PC-3 (cell line): Measurements from ENCODE around the gene CYP19A1. TPM values are rescaled to one million over a fixed set of nuclear protein-coding genes. Genes with fewer than 3 reads are reported as not detected.

Experiments used
- ATAC-seq: fragments of 200-7000 bp; cut with Tn5 transposase; 2 replicates; pipeline ENCODE4 v1.9.1; 2020; ENCODE audit warnings: mild to moderate bottlenecking, moderate library complexity
- BruUV-seq: library from RNA; stranded (reverse); fragments of 400-500 nt; replicated peaks from 2 replicates; lab custom pipeline; 2021; lab: Mats Ljungman, UMichigan
- CTCF ChIA-PET: fragments of 300-600 bp; sonication (Branson Sonifier 250); formaldehyde crosslinking; loops from one replicate; lab custom pipeline; 2022; ENCODE audit warnings: antibody characterized with exemption; lab: Charles Lee
- POLR2A ChIA-PET: fragments of 300-600 bp; sonication (Branson Sonifier 250); formaldehyde crosslinking; loops from one replicate; lab custom pipeline; 2022; ENCODE audit warnings: antibody characterized with exemption; ENCODE audit not compliant: unreplicated experiment; lab: Charles Lee
- DNase-seq: peaks from one replicate; pipeline ENCODE4 v3.0.0-alpha.2; 2015
- H2AFZ ChIP-seq: fragments of 300-600 bp; sonication (generic); 2 replicates; pipeline ENCODE4 v1.6.0; 2016; ENCODE audit warnings: antibody characterized with exemption, low read length
- H3F3A ChIP-seq: fragments of 300-600 bp; sonication (generic); one replicate; pipeline ENCODE4 v1.6.0; 2017; ENCODE audit warnings: antibody characterized with exemption, low read length, control low read depth, mild to moderate bottlenecking; ENCODE audit not compliant: unreplicated experiment
- H3K27ac ChIP-seq: fragments of 300-600 bp; sonication (generic); 2 replicates; pipeline ENCODE4 v1.5.1; 2016; ENCODE audit warnings: mild to moderate bottlenecking, low read length
- H3K27me3 ChIP-seq: fragments of 300-600 bp; sonication (generic); 2 replicates; pipeline ENCODE4 v1.6.1; 2016; ENCODE audit warnings: low read length, mixed read lengths
- H3K36me3 ChIP-seq: fragments of 300-600 bp; sonication (generic); 2 replicates; pipeline ENCODE4 v1.6.1; 2016; ENCODE audit warnings: low read depth, mixed run types, low read length, mixed read lengths
- H3K4me1 ChIP-seq: fragments of 300-600 bp; sonication (generic); 2 replicates; pipeline ENCODE4 v1.5.1; 2016; ENCODE audit warnings: low read length; ENCODE audit not compliant: insufficient read depth
- H3K4me2 ChIP-seq: fragments of 300-600 bp; sonication (generic); 2 replicates; pipeline ENCODE4 v1.6.0; 2016; ENCODE audit warnings: low read length
- H3K4me3 ChIP-seq: fragments of 300-600 bp; sonication (generic); 2 replicates; pipeline ENCODE4 v1.5.1; 2016; ENCODE audit warnings: mild to moderate bottlenecking, low read length, mixed read lengths
- H3K79me2 ChIP-seq: fragments of 300-600 bp; sonication (generic); 2 replicates; pipeline ENCODE4 v1.6.1; 2017; ENCODE audit warnings: low read length, mixed read lengths
- H3K9ac ChIP-seq: fragments of 300-600 bp; sonication (generic); 2 replicates; pipeline ENCODE4 v1.6.0; 2016; ENCODE audit warnings: mild to moderate bottlenecking, low read length
- H3K9me2 ChIP-seq: fragments of 300-600 bp; sonication (generic); replicated peaks from 2 replicates; pipeline ENCODE4 v1.6.1; 2016; ENCODE audit warnings: mixed run types, low read length, mixed read lengths
- H3K9me3 ChIP-seq: fragments of 300-600 bp; sonication (generic); 2 replicates; pipeline ENCODE4 v1.6.1; 2016; ENCODE audit warnings: low read length, mixed read lengths
- H4K20me1 ChIP-seq: fragments of 300-600 bp; sonication (generic); 2 replicates; pipeline ENCODE4 v1.6.1; 2016; ENCODE audit warnings: low read length, mixed read lengths
- CTCF ChIP-seq: fragments of 300-600 bp; sonication (generic); conservative IDR thresholded peaks from 2 replicates; pipeline ENCODE4 v1.5.1; 2017; ENCODE audit warnings: antibody characterized with exemption, low read depth, mild to moderate bottlenecking, low read length
- EZH2 ChIP-seq: fragments of 300-600 bp; sonication (generic); IDR thresholded peaks from one replicate; pipeline ENCODE4 v1.6.1; 2017; ENCODE audit warnings: antibody characterized with exemption, mild to moderate bottlenecking, low read length; ENCODE audit not compliant: unreplicated experiment
- EZH2phosphoT487 ChIP-seq: fragments of 300-600 bp; sonication (generic); IDR thresholded peaks from 2 replicates; pipeline ENCODE4 v1.6.1; 2018; ENCODE audit warnings: mild to moderate bottlenecking, antibody characterized with exemption, low read length, borderline replicate concordance
- intact Hi-C: fragments of 100-400 bp; cut with micrococcal nuclease; formaldehyde crosslinking; loops from 2 replicates; pipeline ENCODE4 v1.9.0; 2023
- total RNA-seq: library from RNA; depleted of rRNA; stranded (reverse); fragments of >200 nt; gene quantifications from 2 replicates; pipeline ENCODE4 v1.2.3, GENCODE V29; 2014

The CYP19A1 gene
- total RNA-seq, 1 experiment from 2014 or later: not detected

GRCh38 chr15:51218299-51218938 is 120.0 kb downstream of the CYP19A1 start:
- H3K4me2 ChIP-seq: no peak overlapping the region
- H3K4me1 ChIP-seq: 0 out of 2 replicates have a peak, but pooled peaks cover 2% of the 10 kb centered on the region
- ChIA-PET CTCF (no interaction called here), POLR2A (no interaction called here)
- H3K36me3 ChIP-seq: no peaks in the 10 kb centered on the region
- no peak for TF ChIP-seq EZH2phosphoT487
- TF ChIP-seq CTCF: no peak
- no peak for TF ChIP-seq EZH2
- no peak for DNase-seq
- no peak overlapping the region for H2AFZ ChIP-seq
- no peak overlapping the region for H3K4me3 ChIP-seq
- no peaks in the 10 kb centered on the region for H3K79me2 ChIP-seq
- no peak overlapping the region for H3K27ac ChIP-seq
- H3K9me3 ChIP-seq: no peaks in the 10 kb centered on the region
- H3K27me3 ChIP-seq: peaks cover 20% of the 10 kb centered on the region
- H3K9ac ChIP-seq: no peak overlapping the region
- no peaks in the 10 kb centered on the region for H3F3A ChIP-seq
- no peak for ATAC-seq
- H3K9me2 ChIP-seq: no peaks in the 10 kb centered on the region
- intact Hi-C loops: no loop called here
- BruUV-seq: no TSS peak
- no peaks in the 10 kb centered on the region for H4K20me1 ChIP-seq

DNA sequence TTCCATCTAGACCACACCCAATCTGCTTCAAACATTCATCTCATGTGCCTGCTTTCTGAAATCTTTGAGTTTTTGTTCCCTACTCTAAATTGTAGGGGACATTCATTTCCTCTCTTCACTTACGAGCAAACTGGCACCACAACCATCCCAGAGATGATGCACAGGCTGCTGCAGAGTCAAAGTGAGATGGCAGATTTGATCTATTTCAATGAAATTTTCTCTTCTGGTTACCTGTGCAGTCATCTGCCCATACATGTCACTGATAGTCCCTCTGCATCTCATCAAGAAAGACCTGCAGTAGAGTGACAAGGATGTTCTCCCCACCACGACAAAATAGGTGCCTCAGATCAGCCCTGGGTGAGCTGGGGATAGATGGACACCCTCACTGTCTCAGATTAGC is 125.5 kb downstream of the CYP19A1 start:
- ATAC-seq (no peak), DNase-seq (no peak)
- no peaks in the 10 kb centered on the region for H3K36me3 ChIP-seq
- H3K4me3 ChIP-seq: no peak overlapping the region
- H3F3A ChIP-seq: no peaks in the 10 kb centered on the region
- intact Hi-C loops: no loop called here
- H3K27me3 ChIP-seq: peaks cover 26% of the 10 kb centered on the region
- H3K79me2 ChIP-seq: no peaks in the 10 kb centered on the region
- no peaks in the 10 kb centered on the region for H4K20me1 ChIP-seq
- no peak overlapping the region for H3K4me2 ChIP-seq
- no peak overlapping the region for H3K9ac ChIP-seq
- H2AFZ ChIP-seq: no peak overlapping the region
- H3K9me2 ChIP-seq: no peaks in the 10 kb centered on the region
- ChIA-PET CTCF (no interaction called here), POLR2A (no interaction called here)
- no peak overlapping the region for H3K27ac ChIP-seq
- BruUV-seq: no TSS peak
- TF ChIP-seq CTCF: no peak
- TF ChIP-seq EZH2phosphoT487: no peak
- TF ChIP-seq EZH2: no peak
- no peaks in the 10 kb centered on the region for H3K4me1 ChIP-seq
- no peaks in the 10 kb centered on the region for H3K9me3 ChIP-seq

DNA sequence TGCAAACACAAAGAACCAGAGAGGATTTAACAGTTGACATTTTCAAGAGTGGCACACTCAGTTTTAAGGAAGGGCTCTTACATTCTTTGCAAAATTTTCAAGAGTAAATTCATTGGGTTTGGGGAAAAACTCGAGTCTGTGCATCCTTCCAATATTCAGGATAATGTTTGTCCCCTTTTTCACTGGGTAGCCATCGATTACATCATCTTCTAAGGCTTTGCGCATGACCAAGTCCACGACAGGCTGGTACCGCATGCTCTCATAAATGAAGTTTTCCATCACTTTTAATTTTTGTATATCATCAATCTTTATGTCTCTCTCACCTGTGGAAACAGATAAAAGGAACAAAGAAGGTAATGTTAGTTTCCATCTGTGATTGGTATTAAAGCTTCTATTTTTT is 126.2 kb downstream of the CYP19A1 start:
- no peak overlapping the region for H3K4me3 ChIP-seq
- ChIA-PET CTCF (no interaction called here), POLR2A (no interaction called here)
- TF ChIP-seq CTCF: no peak
- TF ChIP-seq EZH2phosphoT487: no peak
- TF ChIP-seq EZH2: no peak
- no peak overlapping the region for H3K4me2 ChIP-seq
- H3K4me1 ChIP-seq: no peaks in the 10 kb centered on the region
- no peak overlapping the region for H3K9ac ChIP-seq
- peaks cover 26% of the 10 kb centered on the region for H3K27me3 ChIP-seq
- intact Hi-C loops: no loop called here
- H3K36me3 ChIP-seq: no peaks in the 10 kb centered on the region
- H3K9me3 ChIP-seq: no peaks in the 10 kb centered on the region
- no peak for DNase-seq
- no peaks in the 10 kb centered on the region for H4K20me1 ChIP-seq
- no peak overlapping the region for H3K27ac ChIP-seq
- H3F3A ChIP-seq: no peaks in the 10 kb centered on the region
- no peak overlapping the region for H2AFZ ChIP-seq
- no peak for ATAC-seq
- H3K79me2 ChIP-seq: no peaks in the 10 kb centered on the region
- H3K9me2 ChIP-seq: no peaks in the 10 kb centered on the region
- BruUV-seq: no TSS peak
